HG03025 (cell line): ENCODE results near the gene TTC28.
"Not testable (repeated sequence)": the region's sequence is repeated elsewhere in the genome, so short reads cannot be mapped to it uniquely, and the experiment has no call there.

Experiments used
- ATAC-seq: cut with Tn5 transposase; IDR thresholded peaks from one replicate; pipeline ENCODE4 v1.9.1; 2021; ENCODE audit warnings: mild to moderate bottlenecking, moderate library complexity; ENCODE audit not compliant: unreplicated experiment, low FRiP score

The TTC28 gene

DNA sequence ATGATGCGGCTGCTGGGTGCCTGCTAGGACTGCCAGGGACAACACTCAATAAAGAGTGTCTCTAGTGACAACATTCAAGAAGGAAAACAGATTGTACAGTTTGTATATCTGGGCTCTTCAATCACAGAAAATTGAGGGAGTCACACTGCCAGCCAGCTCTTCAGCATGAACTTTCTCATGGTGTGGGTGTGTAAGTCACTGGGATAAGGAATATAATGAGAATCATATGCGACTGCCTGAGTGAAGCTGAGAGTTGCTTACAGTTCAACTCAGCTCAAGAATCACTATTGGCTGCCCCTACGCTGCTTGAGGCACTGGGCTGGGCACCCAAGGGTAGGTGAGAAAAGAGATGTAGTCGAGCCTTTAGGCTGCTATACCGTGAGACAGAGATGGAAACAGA lies 432.5 kb downstream of the TTC28 start:
- no peak for ATAC-seq

DNA sequence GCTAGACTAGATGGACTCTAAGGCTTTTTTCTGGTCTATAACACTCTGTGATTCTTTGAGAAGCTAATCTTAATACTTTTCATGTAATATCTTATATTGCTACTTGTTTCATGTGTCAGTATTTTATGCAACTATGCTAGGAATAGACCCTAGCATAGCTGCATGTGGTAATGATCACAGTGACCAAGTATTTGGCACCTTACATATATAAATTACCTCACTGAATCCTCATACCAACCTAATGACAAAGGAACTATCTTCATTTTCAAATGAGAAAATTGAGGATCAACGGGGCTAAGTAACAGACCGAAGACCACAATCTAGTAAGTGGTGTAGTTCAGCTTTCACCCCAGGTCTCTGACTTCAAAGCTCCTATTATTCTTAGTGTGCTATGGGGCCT lies 433.2 kb downstream of the TTC28 start:
- no peak for ATAC-seq

GRCh38 chr22:28245579-28246224 lies 433.9 kb downstream of the TTC28 start:
- no peak for ATAC-seq

DNA sequence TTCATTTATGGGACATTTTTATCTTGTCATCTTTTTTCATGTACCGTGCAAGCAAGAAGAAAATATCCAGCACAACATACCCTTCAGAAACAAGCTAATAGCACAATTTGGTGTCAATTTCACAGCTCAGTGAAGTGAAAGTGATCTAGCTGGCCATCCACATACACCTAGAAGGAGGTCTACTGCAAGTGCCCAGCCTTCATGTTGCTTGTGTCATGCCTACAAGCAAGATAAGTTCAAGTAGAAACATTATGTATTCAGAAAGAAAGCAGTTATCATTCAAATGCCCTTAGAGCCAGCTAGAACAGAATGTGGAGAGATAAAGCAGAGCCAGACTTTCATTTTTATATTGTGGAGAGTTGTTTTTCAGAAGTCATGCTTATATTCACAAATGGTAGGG lies 434.9 kb downstream of the TTC28 start:
- ATAC-seq = no peak

GRCh38 chr22:28243539-28243938 lies 436.1 kb downstream of the TTC28 start:
- ATAC-seq = no peak

DNA sequence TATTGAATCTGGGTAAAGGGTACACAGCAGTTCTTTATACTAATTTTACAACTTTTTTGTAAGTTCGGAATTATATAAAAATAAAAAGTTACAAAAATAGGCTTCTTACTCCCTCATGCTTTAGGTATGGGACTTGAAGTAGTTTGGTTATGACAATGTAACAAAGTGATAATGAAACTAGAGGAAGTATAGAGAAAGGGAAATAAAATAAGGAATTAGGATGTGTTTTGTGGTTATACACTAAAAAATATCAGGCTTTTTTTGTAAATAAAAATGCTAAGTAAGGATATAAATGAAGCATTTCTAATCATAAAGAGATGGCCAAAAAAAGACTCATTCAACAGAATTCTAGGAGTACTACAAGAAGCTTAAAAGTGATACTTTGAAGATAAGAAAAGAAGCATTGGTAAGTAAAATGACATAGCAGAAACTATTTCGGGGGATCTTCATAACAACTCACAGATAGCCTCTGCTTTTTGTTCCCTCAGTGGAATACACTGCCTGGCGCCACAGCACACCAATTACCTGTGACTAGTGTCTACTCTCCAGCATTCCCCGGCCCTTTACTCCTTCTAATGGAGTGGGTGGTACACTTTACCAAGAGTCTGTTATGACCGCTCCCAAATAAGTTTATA lies 437.9 kb downstream of the TTC28 start:
- ATAC-seq = no peak

DNA sequence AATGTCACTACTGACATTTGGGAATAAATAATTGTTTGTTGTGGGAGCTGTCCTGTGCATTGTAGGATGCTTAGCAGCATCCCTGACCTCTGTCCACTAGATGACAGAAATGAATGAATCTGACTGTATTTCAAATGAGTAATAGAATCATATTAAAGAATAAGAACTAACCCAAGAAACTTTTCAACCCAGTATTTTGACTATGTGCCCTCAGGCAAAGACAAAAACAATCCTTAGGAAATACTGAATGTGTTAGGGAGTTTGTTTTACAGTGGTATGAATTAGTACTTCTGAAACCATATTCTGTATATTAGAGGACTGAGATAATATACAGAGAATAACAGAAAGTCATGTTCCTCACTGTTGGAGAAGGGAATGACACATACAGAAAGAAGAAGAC lies 439.7 kb downstream of the TTC28 start:
- no peak for ATAC-seq

DNA sequence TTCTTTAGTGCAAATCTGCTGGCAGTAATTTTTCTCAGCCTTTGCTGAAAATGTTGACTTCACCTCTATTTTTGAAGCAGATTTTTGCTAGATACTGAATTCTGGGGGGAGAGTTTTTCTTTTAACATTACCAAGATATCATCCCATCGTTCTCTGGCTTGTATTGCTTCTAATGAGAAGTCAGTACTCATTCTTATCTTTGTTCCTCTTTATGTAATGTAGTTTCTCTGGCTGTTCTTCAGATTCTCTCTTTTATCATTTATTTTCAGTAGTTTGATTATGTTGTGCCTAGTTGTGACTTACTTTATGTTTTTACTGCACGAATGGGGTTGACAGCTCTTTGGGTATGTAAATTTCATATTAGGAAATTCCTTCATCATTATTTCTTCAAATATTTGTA lies 441.9 kb downstream of the TTC28 start:
- no peak for ATAC-seq

DNA sequence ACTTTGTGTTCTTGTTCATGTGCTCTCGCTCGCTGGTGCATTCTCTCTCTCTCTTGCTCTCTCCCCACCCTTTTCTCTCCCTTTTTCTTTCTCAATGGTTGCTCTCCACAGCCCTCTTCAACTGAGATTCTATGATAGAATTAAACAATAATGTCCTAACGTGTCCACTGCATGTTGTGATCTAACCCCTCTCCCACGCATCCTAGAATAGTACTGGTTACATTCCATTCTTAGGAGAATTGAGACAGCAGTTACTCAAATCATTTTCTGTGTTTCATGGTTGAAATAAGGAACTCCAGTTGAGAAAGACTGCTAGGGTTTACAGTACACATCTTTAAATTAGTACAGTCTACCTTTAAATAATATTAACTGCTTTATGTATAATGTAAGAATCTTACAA lies 442.5 kb downstream of the TTC28 start:
- no peak for ATAC-seq

GRCh38 chr22:28232204-28232603 lies 447.4 kb downstream of the TTC28 start:
- ATAC-seq = no peak

- no peak for ATAC-seq
Observed at GRCh38 chr22:28231441-28231840, 448.2 kb downstream of the TTC28 start.

- ATAC-seq = no peak
Observed at GRCh38 chr22:28230671-28231070, 449.0 kb downstream of the TTC28 start.

DNA sequence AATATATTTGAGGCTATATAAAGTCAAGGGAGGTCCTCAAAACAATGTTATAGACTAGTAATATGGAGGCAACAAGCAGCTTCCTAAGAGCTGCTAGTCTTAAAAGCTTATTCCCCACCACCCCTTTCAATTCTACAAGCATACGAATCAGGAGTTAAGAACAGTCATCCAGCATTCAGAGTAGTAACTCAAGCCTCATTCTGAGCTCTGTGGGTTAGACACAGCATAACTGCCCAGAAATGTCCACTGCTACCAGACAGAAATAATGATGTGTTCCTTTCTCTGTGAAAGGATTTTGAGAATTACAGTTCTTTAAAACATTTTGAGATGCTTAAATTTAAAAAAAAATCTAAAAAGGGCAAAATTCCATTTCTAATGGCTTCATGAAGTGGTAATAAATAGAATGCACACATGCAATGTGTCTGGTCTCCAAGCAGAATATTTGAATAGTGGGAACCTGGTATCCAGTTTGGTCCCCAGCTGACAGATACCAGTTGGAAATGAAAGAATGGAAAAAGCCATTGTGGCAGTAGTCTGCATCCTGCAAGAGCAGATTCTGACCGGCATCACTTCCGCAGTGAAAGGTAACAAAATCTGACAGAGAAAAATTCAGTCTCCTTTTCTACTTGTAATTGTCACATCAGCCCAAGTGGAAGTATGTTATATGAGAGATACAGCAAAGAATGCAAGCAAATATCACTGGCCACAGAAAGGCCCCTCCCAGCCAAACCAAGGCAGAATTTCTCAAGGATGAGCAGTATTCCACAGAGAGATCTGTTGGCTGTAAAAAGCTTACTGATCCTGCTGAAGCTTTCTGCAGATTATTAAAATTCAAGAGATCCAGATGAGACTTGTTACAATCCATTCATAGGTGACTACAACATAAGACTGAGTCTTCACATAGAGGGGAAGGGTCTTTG lies 449.8 kb downstream of the TTC28 start:
- no peak for ATAC-seq

GRCh38 chr22:28223826-28224225 lies 455.8 kb downstream of the TTC28 start:
- no peak for ATAC-seq

- no peak for ATAC-seq
Observed at GRCh38 chr22:28222976-28223745, 456.5 kb downstream of the TTC28 start.

DNA sequence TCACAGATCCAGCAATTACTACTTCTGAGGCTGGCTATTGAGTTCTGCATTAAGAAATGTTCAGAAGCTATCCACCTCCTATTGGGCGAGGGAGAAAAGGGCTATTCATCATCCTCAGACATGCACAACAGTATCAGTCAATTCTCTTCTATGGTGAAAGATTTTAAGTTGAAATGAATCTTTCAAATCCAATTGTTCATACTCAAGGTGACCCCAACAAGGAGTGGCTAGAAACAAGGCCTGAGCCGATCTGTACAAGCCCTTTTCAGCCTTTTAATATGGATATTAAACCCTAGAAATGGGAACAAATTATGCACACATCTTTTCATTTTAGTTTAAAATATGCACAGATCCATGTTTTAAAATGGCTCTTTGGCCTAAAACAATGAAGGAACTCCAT lies 457.1 kb downstream of the TTC28 start:
- ATAC-seq = no peak

GRCh38 chr22:28222052-28222451 lies 457.6 kb downstream of the TTC28 start:
- ATAC-seq = no peak

- no peak for ATAC-seq
Observed at GRCh38 chr22:28220626-28221363, 458.8 kb downstream of the TTC28 start.

DNA sequence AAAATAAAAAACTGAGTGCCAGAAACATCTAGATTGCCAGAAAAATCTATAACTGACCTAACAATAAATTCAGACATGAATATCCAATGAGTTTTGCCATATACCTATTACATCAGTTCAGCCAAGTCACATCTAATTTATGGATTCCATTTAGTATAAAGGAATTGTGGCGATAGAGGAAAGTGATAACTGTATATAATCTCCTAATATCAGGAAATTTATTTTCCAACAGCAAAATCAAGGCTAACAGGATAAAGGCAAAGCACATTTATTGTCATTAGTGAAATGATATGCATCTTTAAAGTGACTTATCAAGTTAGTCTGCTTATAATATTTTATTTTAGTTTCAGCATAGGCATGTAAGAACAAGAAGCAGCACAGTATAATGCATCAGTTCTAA lies 462.4 kb downstream of the TTC28 start:
- no peak for ATAC-seq

DNA sequence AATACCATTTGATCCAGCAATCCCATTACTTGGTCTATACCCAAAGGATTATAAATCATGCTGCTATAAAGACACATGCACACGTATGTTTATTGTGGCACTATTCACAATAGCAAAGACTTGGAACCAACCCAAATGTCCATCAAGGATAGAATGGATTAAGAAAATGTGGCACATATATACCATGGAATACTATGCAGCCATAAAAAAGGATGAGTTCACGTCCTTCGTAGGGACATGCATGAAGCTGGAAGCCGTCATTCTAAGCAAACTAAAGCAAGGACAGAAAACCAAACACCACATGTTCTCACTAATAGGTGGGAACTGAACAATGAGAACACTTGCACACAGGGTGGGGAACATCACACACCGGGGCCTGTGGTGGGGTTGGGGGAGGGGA lies 464.9 kb downstream of the TTC28 start:
- ATAC-seq = not testable (repeated sequence)
